Measurements from ENCODE around the gene ZNF888.

GRCh38 chr19:52901842-52902241, 21.4 kb downstream of the ZNF888 start:
- TF ChIP-seq, protein P1, sequence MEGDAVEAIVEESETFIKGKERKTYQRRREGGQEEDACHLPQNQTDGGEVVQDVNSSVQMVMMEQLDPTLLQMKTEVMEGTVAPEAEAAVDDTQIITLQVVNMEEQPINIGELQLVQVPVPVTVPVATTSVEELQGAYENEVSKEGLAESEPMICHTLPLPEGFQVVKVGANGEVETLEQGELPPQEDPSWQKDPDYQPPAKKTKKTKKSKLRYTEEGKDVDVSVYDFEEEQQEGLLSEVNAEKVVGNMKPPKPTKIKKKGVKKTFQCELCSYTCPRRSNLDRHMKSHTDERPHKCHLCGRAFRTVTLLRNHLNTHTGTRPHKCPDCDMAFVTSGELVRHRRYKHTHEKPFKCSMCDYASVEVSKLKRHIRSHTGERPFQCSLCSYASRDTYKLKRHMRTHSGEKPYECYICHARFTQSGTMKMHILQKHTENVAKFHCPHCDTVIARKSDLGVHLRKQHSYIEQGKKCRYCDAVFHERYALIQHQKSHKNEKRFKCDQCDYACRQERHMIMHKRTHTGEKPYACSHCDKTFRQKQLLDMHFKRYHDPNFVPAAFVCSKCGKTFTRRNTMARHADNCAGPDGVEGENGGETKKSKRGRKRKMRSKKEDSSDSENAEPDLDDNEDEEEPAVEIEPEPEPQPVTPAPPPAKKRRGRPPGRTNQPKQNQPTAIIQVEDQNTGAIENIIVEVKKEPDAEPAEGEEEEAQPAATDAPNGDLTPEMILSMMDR (IDR thresholded peaks at IDR 0.05), result no peak
- TF ChIP-seq POLR2AphosphoS5 (IDR thresholded peaks at IDR 0.05) (no peak), EP300 (IDR thresholded peaks at IDR 0.05) (no peak)

Data from esophagus muscularis mucosa (tissue), 4 donors.